Ishikawa (cell line): ENCODE results near the gene CHCHD1.

ENCODE experiments used
- CEBPB ChIP-seq: IDR thresholded peaks from 2 replicates; pipeline ENCODE4 v1.6.1; 2012
- CREB1 ChIP-seq: IDR thresholded peaks from 2 replicates; pipeline ENCODE4 v1.6.1; 2012; ENCODE audit warnings: low read depth
- EP300 ChIP-seq: IDR thresholded peaks from 2 replicates; pipeline ENCODE4 v1.6.1; 2012; ENCODE audit warnings: borderline replicate concordance
- FOXM1 ChIP-seq: IDR thresholded peaks from 2 replicates; pipeline ENCODE4 v1.6.1; 2012; ENCODE audit warnings: low read depth, borderline replicate concordance
- MAX ChIP-seq: IDR thresholded peaks from 2 replicates; pipeline ENCODE4 v1.6.1; 2012
- NFIC ChIP-seq: IDR thresholded peaks from 2 replicates; pipeline ENCODE4 v1.6.1; 2012
- RAD21 ChIP-seq: IDR thresholded peaks from 2 replicates; pipeline ENCODE4 v1.6.1; 2012; ENCODE audit warnings: low read depth
- REST ChIP-seq: IDR thresholded peaks from 2 replicates; pipeline ENCODE4 v1.6.1; 2012; ENCODE audit warnings: low read depth, mild to moderate bottlenecking
- TAF1 ChIP-seq: IDR thresholded peaks from 2 replicates; pipeline ENCODE4 v1.6.1; 2012; ENCODE audit warnings: low read depth, mild to moderate bottlenecking
- TCF12 ChIP-seq: IDR thresholded peaks from 2 replicates; pipeline ENCODE4 v1.6.1; 2012; ENCODE audit warnings: low read depth
- YY1 ChIP-seq: IDR thresholded peaks from 2 replicates; pipeline ENCODE4 v1.6.1; 2012; ENCODE audit warnings: low read depth

- TF ChIP-seq RAD21 (peak; percentile 24; the same call in 1 of the 2 replicates), REST (no peak), MAX (no peak), YY1 (no peak), TAF1 (no peak), FOXM1 (no peak), CREB1 (no peak), CEBPB (no peak), NFIC (no peak), EP300 (no peak), TCF12 (no peak)
Measured at GRCh38 chr10:73774637-73775036, 7.2 kb upstream of the CHCHD1 start.
